AG04449 (cell line): ENCODE results near the gene SLITRK1.

Source experiments
- CTCF ChIA-PET: fragments of 350-600 bp; formaldehyde crosslinking; extraction: SDS; loops from one replicate; lab custom pipeline; 2021; ENCODE audit warnings: antibody characterized with exemption; lab: Yijun Ruan, JAX
- POLR2A ChIA-PET: fragments of 400-600, 350-600 bp; formaldehyde crosslinking; extraction: SDS; loops from one replicate; lab custom pipeline; 2020; ENCODE audit warnings: antibody characterized with exemption, inconsistent platforms; lab: Yijun Ruan, JAX
- DNase-seq: peaks from one replicate; pipeline ENCODE4 v3.0.0-alpha.2; 2010; ENCODE audit warnings: low read depth, low spot score
- H3K4me3 ChIP-seq: 2 replicates; pipeline ENCODE4 v1.5.1; 2011; ENCODE audit warnings: low read depth, mild to moderate bottlenecking, control low read depth, low read length
- TF ChIP-seq, protein P1 (sequence below): IDR thresholded peaks from one replicate; pipeline ENCODE4 v1.5.1; 2011; ENCODE audit warnings: mild to moderate bottlenecking, moderate library complexity, low read length, control low read depth, inconsistent platforms; ENCODE audit not compliant: insufficient read depth; ENCODE audit errors: missing control alignments

SLITRK1 gene, protein sequence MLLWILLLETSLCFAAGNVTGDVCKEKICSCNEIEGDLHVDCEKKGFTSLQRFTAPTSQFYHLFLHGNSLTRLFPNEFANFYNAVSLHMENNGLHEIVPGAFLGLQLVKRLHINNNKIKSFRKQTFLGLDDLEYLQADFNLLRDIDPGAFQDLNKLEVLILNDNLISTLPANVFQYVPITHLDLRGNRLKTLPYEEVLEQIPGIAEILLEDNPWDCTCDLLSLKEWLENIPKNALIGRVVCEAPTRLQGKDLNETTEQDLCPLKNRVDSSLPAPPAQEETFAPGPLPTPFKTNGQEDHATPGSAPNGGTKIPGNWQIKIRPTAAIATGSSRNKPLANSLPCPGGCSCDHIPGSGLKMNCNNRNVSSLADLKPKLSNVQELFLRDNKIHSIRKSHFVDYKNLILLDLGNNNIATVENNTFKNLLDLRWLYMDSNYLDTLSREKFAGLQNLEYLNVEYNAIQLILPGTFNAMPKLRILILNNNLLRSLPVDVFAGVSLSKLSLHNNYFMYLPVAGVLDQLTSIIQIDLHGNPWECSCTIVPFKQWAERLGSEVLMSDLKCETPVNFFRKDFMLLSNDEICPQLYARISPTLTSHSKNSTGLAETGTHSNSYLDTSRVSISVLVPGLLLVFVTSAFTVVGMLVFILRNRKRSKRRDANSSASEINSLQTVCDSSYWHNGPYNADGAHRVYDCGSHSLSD

DNA sequence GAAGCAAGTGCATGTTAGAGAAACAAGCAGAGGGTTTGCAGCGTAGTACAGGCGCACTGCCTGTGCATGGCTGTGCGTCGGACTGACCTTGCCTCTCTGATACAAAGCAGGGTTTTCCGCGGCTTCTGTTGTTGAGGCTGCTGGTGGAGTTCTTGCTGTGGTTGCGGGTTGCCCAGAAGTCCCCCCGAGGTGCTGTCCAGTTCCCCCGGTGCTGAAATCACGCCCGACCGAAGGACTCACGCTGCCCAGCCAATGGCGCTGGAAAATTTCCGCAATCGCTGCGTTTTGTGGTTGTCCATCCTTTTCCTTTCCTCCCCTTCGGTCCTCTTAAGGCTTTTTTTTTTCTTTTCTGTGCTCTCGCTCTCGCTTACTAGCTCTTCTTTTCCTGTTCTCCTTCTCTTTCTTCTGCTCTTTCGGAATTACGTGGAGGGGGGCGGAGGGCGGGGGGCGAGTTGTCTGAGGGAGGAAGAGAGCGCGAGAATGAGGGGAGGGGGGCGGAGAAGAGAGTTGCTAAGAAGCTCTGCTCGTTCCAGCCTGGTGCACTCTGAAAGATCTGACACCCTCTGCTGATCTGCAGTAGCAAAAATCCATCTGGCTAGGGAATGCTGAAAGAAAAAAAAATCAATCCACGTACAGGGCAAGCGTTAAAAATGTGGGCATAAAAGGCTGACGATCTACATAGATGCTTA is at the start of gene SLITRK1:
Gene SLITRK1, minus strand, starts transcription at position 558 of the 689 bp plus-strand sequence. CDS start 967 bp downstream, outside the sequence.
- CTCF ChIA-PET, result interaction anchor here (0.7 kb wide), 1 partner anchor 258 kb away, joined by 3 read pairs; no protein-coding TSS in a partner anchor
- POLR2A ChIA-PET, result no interaction called here
- no peak for DNase-seq
- peak within 1 kb of the TSS; percentile 63 for H3K4me3 ChIP-seq
- TF ChIP-seq, protein P1, sequence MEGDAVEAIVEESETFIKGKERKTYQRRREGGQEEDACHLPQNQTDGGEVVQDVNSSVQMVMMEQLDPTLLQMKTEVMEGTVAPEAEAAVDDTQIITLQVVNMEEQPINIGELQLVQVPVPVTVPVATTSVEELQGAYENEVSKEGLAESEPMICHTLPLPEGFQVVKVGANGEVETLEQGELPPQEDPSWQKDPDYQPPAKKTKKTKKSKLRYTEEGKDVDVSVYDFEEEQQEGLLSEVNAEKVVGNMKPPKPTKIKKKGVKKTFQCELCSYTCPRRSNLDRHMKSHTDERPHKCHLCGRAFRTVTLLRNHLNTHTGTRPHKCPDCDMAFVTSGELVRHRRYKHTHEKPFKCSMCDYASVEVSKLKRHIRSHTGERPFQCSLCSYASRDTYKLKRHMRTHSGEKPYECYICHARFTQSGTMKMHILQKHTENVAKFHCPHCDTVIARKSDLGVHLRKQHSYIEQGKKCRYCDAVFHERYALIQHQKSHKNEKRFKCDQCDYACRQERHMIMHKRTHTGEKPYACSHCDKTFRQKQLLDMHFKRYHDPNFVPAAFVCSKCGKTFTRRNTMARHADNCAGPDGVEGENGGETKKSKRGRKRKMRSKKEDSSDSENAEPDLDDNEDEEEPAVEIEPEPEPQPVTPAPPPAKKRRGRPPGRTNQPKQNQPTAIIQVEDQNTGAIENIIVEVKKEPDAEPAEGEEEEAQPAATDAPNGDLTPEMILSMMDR, result no peak

DNA sequence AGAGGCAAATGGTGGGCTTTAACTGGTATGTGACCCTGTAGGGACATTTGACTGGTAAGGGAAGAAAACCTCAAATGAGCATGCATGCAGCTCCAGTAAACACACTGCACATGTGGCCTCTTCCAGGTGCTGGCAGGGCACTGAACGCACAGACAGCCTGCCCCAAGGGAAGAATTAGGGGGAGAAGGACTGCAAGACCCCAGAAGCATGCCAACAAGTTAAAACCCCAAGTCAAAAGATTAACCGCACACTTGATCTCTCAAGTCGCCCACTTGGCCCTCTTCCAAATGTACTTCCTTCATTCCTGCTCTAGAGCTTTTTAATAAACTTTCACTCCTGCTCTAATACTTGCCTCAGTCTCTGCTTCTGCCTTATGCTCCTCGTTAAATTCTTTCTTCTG is 46.9 kb upstream of the SLITRK1 start:
- CTCF ChIA-PET, result no interaction called here
- POLR2A ChIA-PET, result no interaction called here
- no peak for DNase-seq
- TF ChIP-seq, protein P1, result no peak
- H3K4me3 ChIP-seq, result no peak overlapping the region

DNA sequence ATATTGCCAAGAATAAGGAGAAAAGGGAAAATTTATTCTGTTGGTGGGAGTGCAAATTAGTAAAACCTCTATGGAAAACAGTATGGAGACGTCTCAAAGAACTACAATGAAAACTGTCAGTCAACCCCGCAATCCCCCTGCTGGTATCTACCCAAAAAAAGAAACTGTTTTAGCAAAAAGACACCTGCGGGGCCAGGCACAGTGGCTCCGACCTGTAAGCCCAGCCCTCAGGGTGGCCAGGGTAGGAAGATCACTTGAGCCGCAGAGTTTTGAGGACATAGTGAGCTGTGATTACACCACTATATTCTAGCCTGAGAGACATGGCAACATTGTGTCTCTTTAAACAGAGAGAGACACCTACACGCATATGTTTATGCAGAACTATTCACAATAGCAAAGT is 37.5 kb upstream of the SLITRK1 start:
- ChIA-PET CTCF (no interaction called here), POLR2A (no interaction called here)

DNA sequence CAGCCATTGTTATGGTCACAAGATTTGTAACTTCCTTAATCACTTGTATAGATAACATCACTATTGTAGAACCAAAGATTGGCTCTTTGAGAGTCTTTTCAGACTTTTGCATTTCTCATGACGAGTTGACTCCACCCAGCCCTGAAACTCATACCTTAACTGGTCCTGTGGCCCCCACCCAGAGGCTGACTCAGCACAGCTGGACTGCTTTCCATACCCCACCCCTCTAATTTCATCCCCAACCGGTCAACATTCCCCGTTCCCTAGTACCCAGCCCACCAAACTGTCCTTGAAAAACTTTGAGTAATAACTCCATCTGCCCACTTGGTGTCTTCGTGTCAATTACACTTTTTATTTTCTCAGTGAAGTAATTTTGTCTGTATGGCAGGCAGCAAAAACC is 32.1 kb upstream of the SLITRK1 start:
- no peak for DNase-seq
- TF ChIP-seq, protein P1, result no peak
- ChIA-PET POLR2A (no interaction called here), CTCF (no interaction called here)
- no peak overlapping the region for H3K4me3 ChIP-seq

More for the DNA sequence above, 37.5 kb upstream of the SLITRK1 start:
- TF ChIP-seq, protein P1, result no peak
- DNase-seq, result no peak
- H3K4me3 ChIP-seq, result no peak overlapping the region

DNA sequence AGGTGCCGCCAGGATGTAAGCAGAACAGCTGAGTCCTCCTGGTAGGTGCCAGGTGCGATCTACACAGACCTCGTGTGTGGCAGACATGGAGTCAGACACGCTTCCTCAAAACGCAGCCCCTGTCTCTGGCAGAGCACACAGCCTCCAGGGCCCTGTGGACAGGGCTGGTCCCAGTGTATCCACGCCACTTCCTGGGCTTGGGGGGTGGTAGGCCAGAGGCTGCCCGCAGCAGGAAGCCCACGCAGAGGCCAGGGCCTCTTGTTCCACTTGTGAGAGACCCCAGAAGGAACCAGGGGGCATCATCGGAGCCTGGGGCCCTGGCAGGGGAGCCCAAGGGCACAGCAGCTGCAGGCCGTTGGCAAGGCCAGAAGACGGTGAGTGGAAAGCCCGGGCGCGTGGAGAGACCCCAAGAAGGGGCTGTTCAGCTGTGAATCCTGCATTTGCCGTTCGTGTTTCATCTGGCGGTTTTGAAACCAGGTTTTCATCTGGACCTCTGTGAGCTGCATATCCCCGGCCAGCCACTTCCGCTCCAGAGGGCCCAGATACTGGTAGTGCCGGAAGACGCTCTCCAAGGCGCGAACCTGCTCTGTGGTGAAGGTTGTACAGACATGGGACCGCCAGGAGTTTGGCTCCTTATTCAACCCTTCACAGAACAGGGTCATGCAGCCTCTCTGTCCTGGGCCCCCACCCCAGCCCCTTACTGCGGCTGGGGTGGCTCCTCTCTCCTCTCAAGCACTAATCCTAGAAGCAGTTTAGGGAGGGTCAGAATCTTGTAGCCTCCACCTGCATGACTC is 25.1 kb upstream of the SLITRK1 start:
- DNase-seq, result no peak
- TF ChIP-seq, protein P1, result no peak
- CTCF ChIA-PET, result no interaction called here
- POLR2A ChIA-PET, result no interaction called here
- H3K4me3 ChIP-seq, result no peak overlapping the region
